GM23338 (cell line): ENCODE data around the gene PTRH1. TPM values are rescaled to one million over a fixed set of nuclear protein-coding genes. Genes with fewer than 3 reads are reported as not detected.

Source experiments
- ATAC-seq: fragments of 200-7000 bp; cut with Tn5 transposase; 3 replicates; pipeline ENCODE4 v1.9.1; 2020
- DNase-seq: peaks from one replicate; pipeline ENCODE4 v3.0.0-alpha.2; 2015; ENCODE audit warnings: low spot score
- H2AFZ ChIP-seq: fragments of 200-600 bp; sonication (generic); 2 replicates; pipeline ENCODE4 v1.8.0; 2016; ENCODE audit warnings: antibody characterized with exemption, mild to moderate bottlenecking, moderate library complexity
- H3F3A ChIP-seq: fragments of 200-600 bp; sonication (generic); replicated peaks from 2 replicates; pipeline ENCODE4 v1.8.0; 2017; ENCODE audit warnings: antibody characterized with exemption, mixed run types, low read depth
- H3K27ac ChIP-seq: fragments of 200-600 bp; sonication (generic); 2 replicates; pipeline ENCODE4 v1.6.1; 2016; ENCODE audit warnings: low read depth
- H3K27me3 ChIP-seq: fragments of 200-600 bp; sonication (generic); 2 replicates; pipeline ENCODE4 v1.8.0; 2016; ENCODE audit warnings: mild to moderate bottlenecking, mixed run types, moderate library complexity; ENCODE audit not compliant: insufficient read depth
- H3K36me3 ChIP-seq: fragments of 200-600 bp; sonication (generic); 2 replicates; pipeline ENCODE4 v1.8.0; 2016; ENCODE audit warnings: mild to moderate bottlenecking; ENCODE audit not compliant: insufficient read depth
- H3K4me1 ChIP-seq: fragments of 200-600 bp; sonication (generic); 2 replicates; pipeline ENCODE4 v1.8.0; 2016; ENCODE audit warnings: mild to moderate bottlenecking, moderate library complexity; ENCODE audit not compliant: insufficient read depth
- H3K4me2 ChIP-seq: fragments of 200-600 bp; sonication (generic); 2 replicates; pipeline ENCODE4 v1.7.1; 2017; ENCODE audit warnings: mixed run types
- H3K4me3 ChIP-seq: fragments of 200-600 bp; sonication (generic); 2 replicates; pipeline ENCODE4 v1.6.1; 2016; ENCODE audit warnings: mixed run types
- H3K79me2 ChIP-seq: fragments of 200-600 bp; sonication (generic); replicated peaks from 2 replicates; pipeline ENCODE4 v1.8.0; 2017; ENCODE audit warnings: mild to moderate bottlenecking; ENCODE audit not compliant: insufficient read depth
- H3K9me2 ChIP-seq: fragments of 200-600 bp; sonication (generic); 2 replicates; pipeline ENCODE4 v1.8.0; 2017; ENCODE audit not compliant: insufficient read depth
- H4K20me1 ChIP-seq: fragments of 200-600 bp; sonication (generic); replicated peaks from 2 replicates; pipeline ENCODE4 v1.8.0; 2017; ENCODE audit warnings: mild to moderate bottlenecking; ENCODE audit not compliant: insufficient read depth
- H3K27ac Mint-ChIP-seq: 2 replicates; pipeline ENCODE4 v1.8.0; 2020; ENCODE audit warnings: inconsistent platforms, mild to moderate bottlenecking, moderate library complexity, mixed read lengths
- H3K27me3 Mint-ChIP-seq: 3 replicates; pipeline ENCODE4 v1.8.0; 2022; ENCODE audit warnings: low read depth, mild to moderate bottlenecking, moderate library complexity, mixed read lengths, inconsistent platforms; ENCODE audit not compliant: insufficient read depth, poor library complexity
- H3K36me3 Mint-ChIP-seq: 3 replicates; pipeline ENCODE4 v1.8.0; 2021; ENCODE audit warnings: low read depth, mild to moderate bottlenecking, inconsistent platforms, moderate library complexity, mixed read lengths
- H3K4me1 Mint-ChIP-seq: 3 replicates; pipeline ENCODE4 v1.8.0; 2020; ENCODE audit warnings: mild to moderate bottlenecking, inconsistent platforms, mixed read lengths
- H3K4me3 Mint-ChIP-seq: 3 replicates; pipeline ENCODE4 v1.8.0; 2021; ENCODE audit warnings: moderate library complexity, mild to moderate bottlenecking, inconsistent platforms, mixed read lengths
- H3K9me3 Mint-ChIP-seq: 3 replicates; pipeline ENCODE4 v1.8.0; 2020; ENCODE audit warnings: moderate library complexity, mild to moderate bottlenecking, inconsistent platforms, mixed read lengths
- CREB1 ChIP-seq: fragments of 250-450 bp; sonication (Bioruptor Pico); IDR thresholded peaks from 2 replicates; pipeline ENCODE4 v1.5.0; 2020; ENCODE audit warnings: low read depth, mild to moderate bottlenecking, moderate library complexity
- EZH2 ChIP-seq: fragments of 200-600 bp; sonication (generic); IDR thresholded peaks from one replicate; pipeline ENCODE4 v1.8.0; 2017; ENCODE audit warnings: antibody characterized with exemption, mild to moderate bottlenecking, low read depth; ENCODE audit not compliant: unreplicated experiment
- EZH2phosphoT487 ChIP-seq: fragments of 200-600 bp; sonication (generic); IDR thresholded peaks from one replicate; pipeline ENCODE4 v1.8.1; 2018; ENCODE audit warnings: antibody characterized with exemption; ENCODE audit not compliant: unreplicated experiment
- JUNB ChIP-seq: IDR thresholded peaks from one replicate; pipeline ENCODE4 v1.6.1; 2016; ENCODE audit warnings: antibody characterized with exemption; ENCODE audit not compliant: unreplicated experiment
- NANOG ChIP-seq: IDR thresholded peaks from 2 replicates; pipeline ENCODE4 v1.6.1; 2016; ENCODE audit warnings: antibody characterized with exemption, borderline replicate concordance
- POLR2AphosphoS5 ChIP-seq: IDR thresholded peaks from 2 replicates; pipeline ENCODE4 v1.6.1; 2016; ENCODE audit warnings: antibody characterized with exemption, low read depth
- STAT1 ChIP-seq: IDR thresholded peaks from one replicate; pipeline ENCODE4 v1.6.1; 2016; ENCODE audit warnings: antibody characterized with exemption; ENCODE audit not compliant: unreplicated experiment
- ZNF114 ChIP-seq: fragments of 250-450 bp; sonication (Bioruptor Pico); IDR thresholded peaks from 2 replicates; pipeline ENCODE4 v1.5.0; 2020; ENCODE audit warnings: mild to moderate bottlenecking, moderate library complexity
- ZNF331 ChIP-seq: fragments of 250-450 bp; sonication (Bioruptor Pico); IDR thresholded peaks from 2 replicates; pipeline ENCODE4 v1.5.0; 2020; ENCODE audit warnings: low read depth, mild to moderate bottlenecking, moderate library complexity
- polyA plus RNA-seq: library from polyadenylated mRNA; unstranded; fragments of >200 nt; fragmentation: Nextera tagmentation; extraction: Ambion mirVana; gene quantifications from 2 replicates; pipeline ENCODE4 v1.2.1, GENCODE V29; 2016
- total RNA-seq: library from RNA; depleted of rRNA; stranded (reverse); fragments of >200 nt; shearing (Covaris generic); gene quantifications from 2 replicates; pipeline ENCODE4 v1.2.3, GENCODE V29; 2014
- TF ChIP-seq, protein P1 (sequence below): IDR thresholded peaks from one replicate; pipeline ENCODE4 v1.6.1; 2018; ENCODE audit warnings: antibody characterized with exemption; ENCODE audit not compliant: unreplicated experiment
- TF ChIP-seq, protein P2 (sequence below): IDR thresholded peaks from 2 replicates; pipeline ENCODE4 v1.6.1; 2016; ENCODE audit warnings: antibody characterized with exemption
- TF ChIP-seq, protein P3 (sequence below), 2 experiments: fragments of 200-600 bp in 1 of 2; sonication (generic) in 1 of 2; conservative IDR thresholded peaks; 2 replicates each; pipeline versions ENCODE4 v1.5.1 to v1.6.1; 2016 to 2017; ENCODE audit warnings: antibody characterized with exemption in 2 of 2, low read depth in 2 of 2, mild to moderate bottlenecking in 2 of 2, moderate library complexity in 1 of 2
- TF ChIP-seq, protein P4 (sequence below): fragments of 250-450 bp; sonication (Bioruptor Pico); IDR thresholded peaks from 2 replicates; pipeline ENCODE4 v1.5.0; 2020; ENCODE audit warnings: mild to moderate bottlenecking, moderate library complexity

The PTRH1 gene
- total and polyA plus RNA-seq, 2 experiments from 2014 or later = 15.1 to 18.6 TPM

DNA sequence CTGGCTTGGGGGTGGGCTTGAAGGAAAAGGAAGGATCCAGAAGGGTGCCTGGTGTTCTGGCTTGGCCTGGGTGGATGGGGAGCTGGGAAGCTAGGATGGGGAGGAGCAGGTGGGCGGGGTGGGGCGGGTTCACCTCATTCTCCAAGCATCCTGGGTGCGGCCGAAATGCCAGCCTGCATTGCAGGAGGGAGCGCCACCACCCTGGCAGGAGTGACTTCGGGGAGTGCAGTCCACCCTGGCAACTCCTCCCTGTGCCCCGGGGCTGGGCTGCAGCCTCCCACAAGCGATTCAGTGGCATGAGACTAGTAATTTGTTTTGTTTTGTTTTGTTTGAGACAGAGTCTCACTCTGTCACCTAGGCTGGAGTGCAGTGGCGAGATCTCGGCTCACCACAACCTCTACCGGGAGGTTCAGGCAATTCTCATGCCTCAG is 5.9 kb upstream of the PTRH1 start:
- H3K9me3 Mint-ChIP-seq = no peaks in the 10 kb centered on the region
- DNase-seq = no peak
- no peak overlapping the region for H2AFZ ChIP-seq

More for the DNA sequence above, 5.9 kb upstream of the PTRH1 start:
- peaks cover 8% of the 10 kb centered on the region for H3K27me3 Mint-ChIP-seq
- no peak overlapping the region for H3K4me2 ChIP-seq
- no peak overlapping the region for H3K4me3 ChIP-seq
- ATAC-seq = no peak
- H4K20me1 ChIP-seq = no peaks in the 10 kb centered on the region
- H3K9me2 ChIP-seq = no peaks in the 10 kb centered on the region
- H3K4me1 Mint-ChIP-seq = peaks cover 14% of the 10 kb centered on the region
- H3K27ac Mint-ChIP-seq = no peak overlapping the region
- no peak for TF ChIP-seq EZH2
- TF ChIP-seq, protein P1, sequence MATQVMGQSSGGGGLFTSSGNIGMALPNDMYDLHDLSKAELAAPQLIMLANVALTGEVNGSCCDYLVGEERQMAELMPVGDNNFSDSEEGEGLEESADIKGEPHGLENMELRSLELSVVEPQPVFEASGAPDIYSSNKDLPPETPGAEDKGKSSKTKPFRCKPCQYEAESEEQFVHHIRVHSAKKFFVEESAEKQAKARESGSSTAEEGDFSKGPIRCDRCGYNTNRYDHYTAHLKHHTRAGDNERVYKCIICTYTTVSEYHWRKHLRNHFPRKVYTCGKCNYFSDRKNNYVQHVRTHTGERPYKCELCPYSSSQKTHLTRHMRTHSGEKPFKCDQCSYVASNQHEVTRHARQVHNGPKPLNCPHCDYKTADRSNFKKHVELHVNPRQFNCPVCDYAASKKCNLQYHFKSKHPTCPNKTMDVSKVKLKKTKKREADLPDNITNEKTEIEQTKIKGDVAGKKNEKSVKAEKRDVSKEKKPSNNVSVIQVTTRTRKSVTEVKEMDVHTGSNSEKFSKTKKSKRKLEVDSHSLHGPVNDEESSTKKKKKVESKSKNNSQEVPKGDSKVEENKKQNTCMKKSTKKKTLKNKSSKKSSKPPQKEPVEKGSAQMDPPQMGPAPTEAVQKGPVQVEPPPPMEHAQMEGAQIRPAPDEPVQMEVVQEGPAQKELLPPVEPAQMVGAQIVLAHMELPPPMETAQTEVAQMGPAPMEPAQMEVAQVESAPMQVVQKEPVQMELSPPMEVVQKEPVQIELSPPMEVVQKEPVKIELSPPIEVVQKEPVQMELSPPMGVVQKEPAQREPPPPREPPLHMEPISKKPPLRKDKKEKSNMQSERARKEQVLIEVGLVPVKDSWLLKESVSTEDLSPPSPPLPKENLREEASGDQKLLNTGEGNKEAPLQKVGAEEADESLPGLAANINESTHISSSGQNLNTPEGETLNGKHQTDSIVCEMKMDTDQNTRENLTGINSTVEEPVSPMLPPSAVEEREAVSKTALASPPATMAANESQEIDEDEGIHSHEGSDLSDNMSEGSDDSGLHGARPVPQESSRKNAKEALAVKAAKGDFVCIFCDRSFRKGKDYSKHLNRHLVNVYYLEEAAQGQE = no peak
- TF ChIP-seq ZNF331 = no peak
- TF ChIP-seq, protein P2, sequence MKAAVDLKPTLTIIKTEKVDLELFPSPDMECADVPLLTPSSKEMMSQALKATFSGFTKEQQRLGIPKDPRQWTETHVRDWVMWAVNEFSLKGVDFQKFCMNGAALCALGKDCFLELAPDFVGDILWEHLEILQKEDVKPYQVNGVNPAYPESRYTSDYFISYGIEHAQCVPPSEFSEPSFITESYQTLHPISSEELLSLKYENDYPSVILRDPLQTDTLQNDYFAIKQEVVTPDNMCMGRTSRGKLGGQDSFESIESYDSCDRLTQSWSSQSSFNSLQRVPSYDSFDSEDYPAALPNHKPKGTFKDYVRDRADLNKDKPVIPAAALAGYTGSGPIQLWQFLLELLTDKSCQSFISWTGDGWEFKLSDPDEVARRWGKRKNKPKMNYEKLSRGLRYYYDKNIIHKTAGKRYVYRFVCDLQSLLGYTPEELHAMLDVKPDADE = no peak
- no peak for TF ChIP-seq POLR2AphosphoS5
- TF ChIP-seq, protein P3, sequence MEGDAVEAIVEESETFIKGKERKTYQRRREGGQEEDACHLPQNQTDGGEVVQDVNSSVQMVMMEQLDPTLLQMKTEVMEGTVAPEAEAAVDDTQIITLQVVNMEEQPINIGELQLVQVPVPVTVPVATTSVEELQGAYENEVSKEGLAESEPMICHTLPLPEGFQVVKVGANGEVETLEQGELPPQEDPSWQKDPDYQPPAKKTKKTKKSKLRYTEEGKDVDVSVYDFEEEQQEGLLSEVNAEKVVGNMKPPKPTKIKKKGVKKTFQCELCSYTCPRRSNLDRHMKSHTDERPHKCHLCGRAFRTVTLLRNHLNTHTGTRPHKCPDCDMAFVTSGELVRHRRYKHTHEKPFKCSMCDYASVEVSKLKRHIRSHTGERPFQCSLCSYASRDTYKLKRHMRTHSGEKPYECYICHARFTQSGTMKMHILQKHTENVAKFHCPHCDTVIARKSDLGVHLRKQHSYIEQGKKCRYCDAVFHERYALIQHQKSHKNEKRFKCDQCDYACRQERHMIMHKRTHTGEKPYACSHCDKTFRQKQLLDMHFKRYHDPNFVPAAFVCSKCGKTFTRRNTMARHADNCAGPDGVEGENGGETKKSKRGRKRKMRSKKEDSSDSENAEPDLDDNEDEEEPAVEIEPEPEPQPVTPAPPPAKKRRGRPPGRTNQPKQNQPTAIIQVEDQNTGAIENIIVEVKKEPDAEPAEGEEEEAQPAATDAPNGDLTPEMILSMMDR (conservative IDR thresholded peaks at IDR 0.05; ENCODE audit: low read depth in 2 of 2) = no peak
- TF ChIP-seq STAT1 = no peak
- no peak for TF ChIP-seq ZNF114
- no peak for TF ChIP-seq EZH2phosphoT487
- no peak for TF ChIP-seq NANOG
- TF ChIP-seq, protein P4, sequence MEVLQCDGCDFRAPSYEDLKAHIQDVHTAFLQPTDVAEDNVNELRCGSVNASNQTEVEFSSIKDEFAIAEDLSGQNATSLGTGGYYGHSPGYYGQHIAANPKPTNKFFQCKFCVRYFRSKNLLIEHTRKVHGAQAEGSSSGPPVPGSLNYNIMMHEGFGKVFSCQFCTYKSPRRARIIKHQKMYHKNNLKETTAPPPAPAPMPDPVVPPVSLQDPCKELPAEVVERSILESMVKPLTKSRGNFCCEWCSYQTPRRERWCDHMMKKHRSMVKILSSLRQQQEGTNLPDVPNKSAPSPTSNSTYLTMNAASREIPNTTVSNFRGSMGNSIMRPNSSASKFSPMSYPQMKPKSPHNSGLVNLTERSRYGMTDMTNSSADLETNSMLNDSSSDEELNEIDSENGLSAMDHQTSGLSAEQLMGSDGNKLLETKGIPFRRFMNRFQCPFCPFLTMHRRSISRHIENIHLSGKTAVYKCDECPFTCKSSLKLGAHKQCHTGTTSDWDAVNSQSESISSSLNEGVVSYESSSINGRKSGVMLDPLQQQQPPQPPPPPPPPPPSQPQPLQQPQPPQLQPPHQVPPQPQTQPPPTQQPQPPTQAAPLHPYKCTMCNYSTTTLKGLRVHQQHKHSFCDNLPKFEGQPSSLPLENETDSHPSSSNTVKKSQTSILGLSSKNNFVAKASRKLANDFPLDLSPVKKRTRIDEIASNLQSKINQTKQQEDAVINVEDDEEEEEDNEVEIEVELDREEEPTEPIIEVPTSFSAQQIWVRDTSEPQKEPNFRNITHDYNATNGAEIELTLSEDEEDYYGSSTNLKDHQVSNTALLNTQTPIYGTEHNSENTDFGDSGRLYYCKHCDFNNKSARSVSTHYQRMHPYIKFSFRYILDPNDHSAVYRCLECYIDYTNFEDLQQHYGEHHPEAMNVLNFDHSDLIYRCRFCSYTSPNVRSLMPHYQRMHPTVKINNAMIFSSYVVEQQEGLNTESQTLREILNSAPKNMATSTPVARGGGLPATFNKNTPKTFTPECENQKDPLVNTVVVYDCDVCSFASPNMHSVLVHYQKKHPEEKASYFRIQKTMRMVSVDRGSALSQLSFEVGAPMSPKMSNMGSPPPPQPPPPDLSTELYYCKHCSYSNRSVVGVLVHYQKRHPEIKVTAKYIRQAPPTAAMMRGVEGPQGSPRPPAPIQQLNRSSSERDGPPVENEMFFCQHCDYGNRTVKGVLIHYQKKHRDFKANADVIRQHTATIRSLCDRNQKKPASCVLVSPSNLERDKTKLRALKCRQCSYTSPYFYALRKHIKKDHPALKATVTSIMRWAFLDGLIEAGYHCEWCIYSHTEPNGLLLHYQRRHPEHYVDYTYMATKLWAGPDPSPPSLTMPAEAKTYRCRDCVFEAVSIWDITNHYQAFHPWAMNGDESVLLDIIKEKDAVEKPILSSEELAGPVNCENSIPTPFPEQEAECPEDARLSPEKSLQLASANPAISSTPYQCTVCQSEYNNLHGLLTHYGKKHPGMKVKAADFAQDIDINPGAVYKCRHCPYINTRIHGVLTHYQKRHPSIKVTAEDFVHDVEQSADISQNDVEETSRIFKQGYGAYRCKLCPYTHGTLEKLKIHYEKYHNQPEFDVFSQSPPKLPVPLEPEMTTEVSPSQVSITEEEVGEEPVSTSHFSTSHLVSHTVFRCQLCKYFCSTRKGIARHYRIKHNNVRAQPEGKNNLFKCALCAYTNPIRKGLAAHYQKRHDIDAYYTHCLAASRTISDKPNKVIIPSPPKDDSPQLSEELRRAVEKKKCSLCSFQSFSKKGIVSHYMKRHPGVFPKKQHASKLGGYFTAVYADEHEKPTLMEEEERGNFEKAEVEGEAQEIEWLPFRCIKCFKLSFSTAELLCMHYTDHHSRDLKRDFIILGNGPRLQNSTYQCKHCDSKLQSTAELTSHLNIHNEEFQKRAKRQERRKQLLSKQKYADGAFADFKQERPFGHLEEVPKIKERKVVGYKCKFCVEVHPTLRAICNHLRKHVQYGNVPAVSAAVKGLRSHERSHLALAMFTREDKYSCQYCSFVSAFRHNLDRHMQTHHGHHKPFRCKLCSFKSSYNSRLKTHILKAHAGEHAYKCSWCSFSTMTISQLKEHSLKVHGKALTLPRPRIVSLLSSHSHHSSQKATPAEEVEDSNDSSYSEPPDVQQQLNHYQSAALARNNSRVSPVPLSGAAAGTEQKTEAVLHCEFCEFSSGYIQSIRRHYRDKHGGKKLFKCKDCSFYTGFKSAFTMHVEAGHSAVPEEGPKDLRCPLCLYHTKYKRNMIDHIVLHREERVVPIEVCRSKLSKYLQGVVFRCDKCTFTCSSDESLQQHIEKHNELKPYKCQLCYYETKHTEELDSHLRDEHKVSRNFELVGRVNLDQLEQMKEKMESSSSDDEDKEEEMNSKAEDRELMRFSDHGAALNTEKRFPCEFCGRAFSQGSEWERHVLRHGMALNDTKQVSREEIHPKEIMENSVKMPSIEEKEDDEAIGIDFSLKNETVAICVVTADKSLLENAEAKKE (CRISPR knock-in tag) = no peak
- no peak for TF ChIP-seq JUNB
- TF ChIP-seq CREB1 (CRISPR knock-in tag) = no peak
- no peak overlapping the region for H3K4me3 Mint-ChIP-seq
- H3K36me3 Mint-ChIP-seq = no peaks in the 10 kb centered on the region
- H3K79me2 ChIP-seq = no peaks in the 10 kb centered on the region
- no peaks in the 10 kb centered on the region for H3K27me3 ChIP-seq
- no peak overlapping the region for H3K27ac ChIP-seq
- H3K4me1 ChIP-seq = peaks cover 10% of the 10 kb centered on the region
- 0 out of 2 replicates have a peak, but pooled peaks cover 3% of the 10 kb centered on the region for H3F3A ChIP-seq
- no peaks in the 10 kb centered on the region for H3K36me3 ChIP-seq
